ENCODE data around the gene PEMT. TPM values are rescaled to one million over a fixed set of nuclear protein-coding genes. Genes with fewer than 3 reads are reported as not detected.

The PEMT gene
- total and polyA plus RNA-seq, 2 experiments from 2014 or later: 54.8 to 55.2 TPM

GRCh38 chr17:17504341-17505140 is 87.0 kb downstream of the PEMT start:
- Mint-ChIP-seq H3K9me3 (no peaks in the 10 kb centered on the region), H3K27ac (peak overlapping the region; percentile 62; the same call in 1 of the 2 replicates), H3K4me1 (peaks cover 6% of the 10 kb centered on the region), H3K4me3 (no peak overlapping the region), H3K36me3 (ENCODE audit: low read depth) (no peaks in the 10 kb centered on the region; the same call in 2 of the 3 replicates), H3K27me3 (ENCODE audit: insufficient read depth, low read depth, poor library complexity) (peaks cover 15% of the 10 kb centered on the region)
- Histone ChIP-seq H3K9me2 (ENCODE audit: insufficient read depth) (no peaks in the 10 kb centered on the region), H3K36me3 (ENCODE audit: insufficient read depth) (no peaks in the 10 kb centered on the region), H3K4me2 (no peak overlapping the region), H3K27me3 (ENCODE audit: insufficient read depth) (no peaks in the 10 kb centered on the region), H3F3A (replicated peaks; ENCODE audit: low read depth) (no peaks in the 10 kb centered on the region), H3K4me1 (ENCODE audit: insufficient read depth) (no peaks in the 10 kb centered on the region), H3K27ac (ENCODE audit: low read depth) (no peak overlapping the region), H2AFZ (no peak overlapping the region), H3K4me3 (no peak overlapping the region), H3K79me2 (replicated peaks; ENCODE audit: insufficient read depth) (no peaks in the 10 kb centered on the region), H4K20me1 (replicated peaks; ENCODE audit: insufficient read depth) (no peaks in the 10 kb centered on the region)
- TF ChIP-seq EZH2 (IDR thresholded peaks at IDR 0.05; ENCODE audit: low read depth, unreplicated experiment): no peak
- TF ChIP-seq STAT1 (IDR thresholded peaks at IDR 0.05; ENCODE audit: unreplicated experiment): no peak
- no peak for TF ChIP-seq JUNB (IDR thresholded peaks at IDR 0.05; ENCODE audit: unreplicated experiment)
- no peak for TF ChIP-seq ETS1 (IDR thresholded peaks at IDR 0.05)
- TF ChIP-seq REST (IDR thresholded peaks at IDR 0.05; ENCODE audit: unreplicated experiment): no peak
- no peak for TF ChIP-seq CTCF (conservative IDR thresholded peaks at IDR 0.05; ENCODE audit: low read depth in 2 of 2)
- TF ChIP-seq CREB1 (CRISPR knock-in tag; IDR thresholded peaks at IDR 0.05; ENCODE audit: low read depth): no peak
- no peak for TF ChIP-seq POLR2AphosphoS5 (IDR thresholded peaks at IDR 0.05; ENCODE audit: low read depth)
- TF ChIP-seq ZNF114 (CRISPR knock-in tag; IDR thresholded peaks at IDR 0.05): no peak
- no peak for TF ChIP-seq NANOG (IDR thresholded peaks at IDR 0.05; ENCODE audit: borderline replicate concordance)
- TF ChIP-seq ZNF462 (CRISPR knock-in tag; IDR thresholded peaks at IDR 0.05): no peak
- no peak for TF ChIP-seq ZNF331 (CRISPR knock-in tag; IDR thresholded peaks at IDR 0.05; ENCODE audit: low read depth)
- no peak for TF ChIP-seq EZH2phosphoT487 (IDR thresholded peaks at IDR 0.05; ENCODE audit: unreplicated experiment)
- ATAC-seq (no peak), DNase-seq (ENCODE audit: low spot score) (no peak)
